ENCODE measurements around the gene FIGLA.

The FIGLA gene

DNA sequence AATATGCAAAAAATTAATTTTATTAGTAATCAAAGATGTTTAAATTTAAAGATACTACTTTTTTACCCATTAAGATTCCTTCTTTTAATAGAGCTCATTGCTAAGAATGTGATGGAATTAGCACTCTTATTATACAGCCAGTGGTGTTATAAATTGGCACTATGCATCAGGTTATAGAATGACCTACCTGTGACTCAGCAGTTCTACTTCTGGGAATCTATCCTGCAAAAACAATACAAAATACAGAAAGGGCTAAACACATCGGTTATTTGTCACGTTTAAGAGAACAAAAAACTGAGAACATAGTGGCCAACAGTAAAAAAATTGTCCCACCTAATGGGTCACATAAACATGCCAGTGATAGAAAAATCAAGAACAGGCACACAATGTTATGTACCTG, 13.0 kb downstream of the FIGLA start:
- Histone ChIP-seq H3K27ac (no peak overlapping the region), H3K36me3 (replicated peaks) (no peaks in the 10 kb centered on the region), H3K27me3 (replicated peaks) (peaks cover 3% of the 10 kb centered on the region), H3K4me3 (ENCODE audit: low read depth, low read length) (no peak overlapping the region)
- in situ Hi-C loops (cut with HindIII; ENCODE audit: low pct_ligation_motif_present, low sequenced_read_pairs), result no loop called here
- TF ChIP-seq, protein P1, sequence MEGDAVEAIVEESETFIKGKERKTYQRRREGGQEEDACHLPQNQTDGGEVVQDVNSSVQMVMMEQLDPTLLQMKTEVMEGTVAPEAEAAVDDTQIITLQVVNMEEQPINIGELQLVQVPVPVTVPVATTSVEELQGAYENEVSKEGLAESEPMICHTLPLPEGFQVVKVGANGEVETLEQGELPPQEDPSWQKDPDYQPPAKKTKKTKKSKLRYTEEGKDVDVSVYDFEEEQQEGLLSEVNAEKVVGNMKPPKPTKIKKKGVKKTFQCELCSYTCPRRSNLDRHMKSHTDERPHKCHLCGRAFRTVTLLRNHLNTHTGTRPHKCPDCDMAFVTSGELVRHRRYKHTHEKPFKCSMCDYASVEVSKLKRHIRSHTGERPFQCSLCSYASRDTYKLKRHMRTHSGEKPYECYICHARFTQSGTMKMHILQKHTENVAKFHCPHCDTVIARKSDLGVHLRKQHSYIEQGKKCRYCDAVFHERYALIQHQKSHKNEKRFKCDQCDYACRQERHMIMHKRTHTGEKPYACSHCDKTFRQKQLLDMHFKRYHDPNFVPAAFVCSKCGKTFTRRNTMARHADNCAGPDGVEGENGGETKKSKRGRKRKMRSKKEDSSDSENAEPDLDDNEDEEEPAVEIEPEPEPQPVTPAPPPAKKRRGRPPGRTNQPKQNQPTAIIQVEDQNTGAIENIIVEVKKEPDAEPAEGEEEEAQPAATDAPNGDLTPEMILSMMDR (IDR thresholded peaks at IDR 0.05; ENCODE audit: low read depth, low read length, missing control alignments), result no peak
- no peak for DNase-seq

DNA sequence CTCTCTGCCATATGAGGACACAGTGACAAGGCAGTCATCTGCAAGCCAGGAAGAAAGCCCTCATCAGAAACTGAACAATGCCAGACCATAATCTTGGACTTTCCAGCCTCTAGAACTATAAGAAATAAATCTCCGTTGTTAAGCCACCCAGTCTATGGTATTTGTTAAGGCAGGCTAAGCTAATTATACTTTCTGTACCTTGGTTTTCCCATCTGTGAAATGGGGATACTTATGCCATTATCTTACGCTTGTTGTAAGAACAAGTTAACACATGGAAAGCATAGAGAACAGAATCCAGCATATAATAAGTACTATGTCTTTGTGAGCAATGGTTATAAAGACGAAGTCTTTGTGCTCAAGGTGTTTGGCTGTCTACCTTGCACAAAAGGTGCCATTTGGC, 14.2 kb downstream of the FIGLA start:
- in situ Hi-C loops (cut with HindIII; ENCODE audit: low pct_ligation_motif_present, low sequenced_read_pairs), result no loop called here
- peaks cover 5% of the 10 kb centered on the region for H3K27me3 ChIP-seq (replicated peaks)
- TF ChIP-seq, protein P1 (IDR thresholded peaks at IDR 0.05; ENCODE audit: low read depth, low read length, missing control alignments), result no peak
- DNase-seq, result no peak
- H3K27ac ChIP-seq, result no peak overlapping the region
- H3K4me3 ChIP-seq (ENCODE audit: low read depth, low read length), result no peak overlapping the region
- H3K36me3 ChIP-seq (replicated peaks), result no peaks in the 10 kb centered on the region

DNA sequence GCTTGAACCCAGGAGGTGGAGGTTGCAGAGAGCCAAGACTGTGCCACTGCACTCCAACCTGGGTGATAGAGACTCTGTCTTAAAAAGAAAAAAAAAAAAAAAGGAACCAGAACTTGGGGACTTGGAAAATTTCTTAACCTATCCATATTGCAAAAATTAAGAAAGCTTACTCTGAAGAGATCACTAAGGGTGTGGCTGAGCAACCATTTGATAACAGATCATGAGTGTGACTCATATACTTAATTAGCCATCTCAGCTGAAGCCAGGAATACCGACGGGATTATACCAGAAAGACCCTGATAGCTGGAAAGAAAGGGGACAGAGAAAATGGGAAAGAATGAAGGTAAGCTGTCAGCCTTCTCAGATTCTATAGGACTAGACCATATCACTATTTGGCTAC, 15.3 kb downstream of the FIGLA start:
- TF ChIP-seq, protein P1 (IDR thresholded peaks at IDR 0.05; ENCODE audit: low read depth, low read length, missing control alignments), result no peak
- no peak overlapping the region for H3K4me3 ChIP-seq (ENCODE audit: low read depth, low read length)
- no peak overlapping the region for H3K27ac ChIP-seq
- no peak for DNase-seq
- no peaks in the 10 kb centered on the region for H3K36me3 ChIP-seq (replicated peaks)
- in situ Hi-C loops (cut with HindIII; ENCODE audit: low pct_ligation_motif_present, low sequenced_read_pairs), result no loop called here
- H3K27me3 ChIP-seq (replicated peaks), result peaks cover 7% of the 10 kb centered on the region

DNA sequence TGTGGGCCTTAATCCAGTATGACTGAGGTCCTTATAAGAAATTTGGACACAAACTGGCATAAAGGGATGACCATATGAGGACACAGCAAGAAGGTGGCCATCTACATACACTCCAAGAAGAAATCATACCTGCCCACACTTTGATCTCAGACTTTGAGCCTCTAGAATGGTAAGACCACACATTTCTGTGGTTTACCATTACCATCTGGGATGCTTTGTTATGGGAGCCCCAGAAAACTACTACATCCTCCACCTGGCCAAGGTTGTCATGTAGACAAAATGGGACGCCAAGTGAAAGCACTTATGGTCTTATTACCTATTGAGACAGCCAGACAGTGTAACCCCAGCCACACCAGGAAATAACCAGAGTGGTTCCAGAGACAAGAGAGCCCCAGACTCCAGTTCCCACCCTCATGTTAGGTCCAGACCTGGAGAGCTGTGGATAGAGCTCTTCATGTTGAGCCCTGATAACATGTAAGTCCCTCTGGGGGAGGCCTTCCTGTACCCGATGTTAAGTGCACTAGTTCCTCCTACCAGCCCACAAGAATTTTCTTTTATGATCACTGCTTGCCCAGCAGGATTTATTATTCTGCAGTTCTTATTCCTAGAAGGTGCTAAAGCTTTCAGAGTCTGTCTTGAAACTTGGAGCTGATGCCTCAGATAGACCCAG, 17.8 kb downstream of the FIGLA start:
- Histone ChIP-seq H3K27ac (no peak overlapping the region), H3K4me3 (ENCODE audit: low read depth, low read length) (no peak overlapping the region), H3K27me3 (replicated peaks) (peaks cover 25% of the 10 kb centered on the region), H3K36me3 (replicated peaks) (no peaks in the 10 kb centered on the region)
- TF ChIP-seq, protein P1 (IDR thresholded peaks at IDR 0.05; ENCODE audit: low read depth, low read length, missing control alignments), result no peak
- DNase-seq, result no peak
- in situ Hi-C loops (cut with HindIII; ENCODE audit: low pct_ligation_motif_present, low sequenced_read_pairs), result no loop called here

DNA sequence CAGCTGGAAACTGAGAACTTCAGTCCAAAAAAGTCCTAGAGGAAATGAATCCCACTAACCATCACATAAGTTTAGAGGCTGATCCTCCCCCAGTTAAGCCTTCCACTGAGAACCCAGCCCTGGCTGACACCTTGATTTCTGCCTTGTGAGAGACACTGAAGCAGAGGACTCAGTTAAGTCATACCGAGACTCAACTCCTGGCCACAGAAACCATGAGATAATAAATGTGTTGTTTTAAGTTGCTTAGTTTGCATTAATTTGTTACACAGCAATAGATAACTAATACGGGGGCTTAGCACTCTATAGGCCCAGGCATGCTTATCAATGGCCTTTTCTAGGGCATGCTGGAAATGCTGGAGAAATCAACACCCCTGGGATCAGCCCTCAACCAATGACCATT, 19.0 kb downstream of the FIGLA start:
- DNase-seq, result no peak
- in situ Hi-C loops (cut with HindIII; ENCODE audit: low pct_ligation_motif_present, low sequenced_read_pairs), result no loop called here
- H3K27me3 ChIP-seq (replicated peaks), result peaks cover 37% of the 10 kb centered on the region
- no peak overlapping the region for H3K27ac ChIP-seq
- no peak overlapping the region for H3K4me3 ChIP-seq (ENCODE audit: low read depth, low read length)
- TF ChIP-seq, protein P1 (IDR thresholded peaks at IDR 0.05; ENCODE audit: low read depth, low read length, missing control alignments), result no peak
- H3K36me3 ChIP-seq (replicated peaks), result no peaks in the 10 kb centered on the region

DNA sequence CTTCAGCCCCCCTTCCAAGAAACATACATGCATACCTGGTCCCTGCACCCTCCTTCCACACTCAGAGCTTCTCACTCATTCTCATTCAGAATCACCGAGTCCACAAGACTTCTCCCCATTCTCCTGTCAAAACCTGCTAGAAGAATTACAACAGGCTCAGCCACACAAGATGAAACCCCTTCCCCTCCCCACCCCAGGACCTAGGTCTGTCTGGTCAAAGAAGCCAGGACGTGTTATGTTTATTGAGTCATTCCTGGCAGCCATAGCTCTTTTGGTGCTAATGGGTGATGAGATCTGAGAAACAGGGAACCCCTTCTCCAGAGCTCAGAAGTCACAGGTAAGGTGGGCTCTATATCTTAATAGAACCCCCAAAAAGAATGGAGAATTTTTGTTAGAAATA, 21.0 kb downstream of the FIGLA start:
- in situ Hi-C loops (cut with HindIII; ENCODE audit: low pct_ligation_motif_present, low sequenced_read_pairs), result no loop called here
- Histone ChIP-seq H3K4me3 (ENCODE audit: low read depth, low read length) (no peak overlapping the region), H3K27ac (no peak overlapping the region), H3K27me3 (replicated peaks) (peaks cover 42% of the 10 kb centered on the region), H3K36me3 (replicated peaks) (no peaks in the 10 kb centered on the region)
- TF ChIP-seq, protein P1 (IDR thresholded peaks at IDR 0.05; ENCODE audit: low read depth, low read length, missing control alignments), result no peak
- DNase-seq, result no peak

Data from brain microvascular endothelial cell (primary cell).